Measurements from ENCODE around the gene SAMD11. TPM values are rescaled to one million over a fixed set of nuclear protein-coding genes. Genes with fewer than 3 reads are reported as not detected.

Gene SAMD11
- total RNA-seq, 1 donor from 2014 or later: 19.5 TPM

GRCh38 chr1:910881-911721 is 12.6 kb upstream of the SAMD11 start:
- Mint-ChIP-seq H3K27me3 (ENCODE audit: unreplicated experiment) (peaks cover 20% of the 10 kb centered on the region), H3K4me3 (ENCODE audit: unreplicated experiment) (no peak overlapping the region), H3K36me3 (ENCODE audit: unreplicated experiment) (no peaks in the 10 kb centered on the region), H3K4me1 (ENCODE audit: unreplicated experiment) (peaks cover 13% of the 10 kb centered on the region), H3K27ac (ENCODE audit: unreplicated experiment) (no peak overlapping the region), H3K9me3 (ENCODE audit: unreplicated experiment) (no peaks in the 10 kb centered on the region)
- DNase-seq (ENCODE audit: extremely low spot score, unreplicated experiment): no peak
- no peak for TF ChIP-seq CTCF (IDR thresholded peaks at IDR 0.05)

GRCh38 chr1:911875-912739 is 11.6 kb upstream of the SAMD11 start:
- H3K27ac Mint-ChIP-seq (ENCODE audit: unreplicated experiment): no peak overlapping the region
- no peaks in the 10 kb centered on the region for H3K36me3 Mint-ChIP-seq (ENCODE audit: unreplicated experiment)
- H3K4me1 Mint-ChIP-seq (ENCODE audit: unreplicated experiment): peaks cover 3% of the 10 kb centered on the region
- peaks cover 20% of the 10 kb centered on the region for H3K27me3 Mint-ChIP-seq (ENCODE audit: unreplicated experiment)
- no peak for DNase-seq (ENCODE audit: extremely low spot score, unreplicated experiment)
- H3K9me3 Mint-ChIP-seq (ENCODE audit: unreplicated experiment): no peaks in the 10 kb centered on the region
- H3K4me3 Mint-ChIP-seq (ENCODE audit: unreplicated experiment): no peak overlapping the region
- TF ChIP-seq CTCF (IDR thresholded peaks at IDR 0.05): no peak

- peak; percentile 15 for TF ChIP-seq CTCF (IDR thresholded peaks at IDR 0.05)
- H3K4me3 Mint-ChIP-seq (ENCODE audit: unreplicated experiment): no peak overlapping the region
- no peak for DNase-seq (ENCODE audit: extremely low spot score, unreplicated experiment)
- no peak overlapping the region for H3K27ac Mint-ChIP-seq (ENCODE audit: unreplicated experiment)
- no peaks in the 10 kb centered on the region for H3K36me3 Mint-ChIP-seq (ENCODE audit: unreplicated experiment)
- peaks cover 24% of the 10 kb centered on the region for H3K27me3 Mint-ChIP-seq (ENCODE audit: unreplicated experiment)
- no peaks in the 10 kb centered on the region for H3K4me1 Mint-ChIP-seq (ENCODE audit: unreplicated experiment)
- H3K9me3 Mint-ChIP-seq (ENCODE audit: unreplicated experiment): no peaks in the 10 kb centered on the region
These were observed 10.9 kb upstream of the SAMD11 start for GRCh38 chr1:912740-913301.

- no peak for DNase-seq (ENCODE audit: extremely low spot score, unreplicated experiment)
- no peak overlapping the region for H3K27ac Mint-ChIP-seq (ENCODE audit: unreplicated experiment)
- peaks cover 29% of the 10 kb centered on the region for H3K27me3 Mint-ChIP-seq (ENCODE audit: unreplicated experiment)
- no peaks in the 10 kb centered on the region for H3K4me1 Mint-ChIP-seq (ENCODE audit: unreplicated experiment)
- no peaks in the 10 kb centered on the region for H3K36me3 Mint-ChIP-seq (ENCODE audit: unreplicated experiment)
- no peak for TF ChIP-seq CTCF (IDR thresholded peaks at IDR 0.05)
- H3K9me3 Mint-ChIP-seq (ENCODE audit: unreplicated experiment): no peaks in the 10 kb centered on the region
- H3K4me3 Mint-ChIP-seq (ENCODE audit: unreplicated experiment): no peak overlapping the region
These were observed 10.1 kb upstream of the SAMD11 start for GRCh38 chr1:913491-914130.

All from osteocyte (in vitro differentiated cells).